BLaER1 treated with 17β-estradiol and CSF1 and Interleukin-3, amounts not matched to agents 10 nM and 100 nM (cell line): ENCODE results near the gene AHDC1.
"Not testable (repeated sequence)": the region's sequence is repeated elsewhere in the genome, so short reads cannot be mapped to it uniquely, and the experiment has no call there.

Experiments used
- H3K27ac ChIP-seq, 11 experiments: shearing (Covaris generic); formaldehyde crosslinking; 2 replicates each; pipeline ENCODE4 v1.8.1; 2022
- H3K27me3 ChIP-seq, 11 experiments: shearing (Covaris generic); formaldehyde crosslinking; 2 replicates each; pipeline ENCODE4 v1.8.1; 2022
- H3K36me3 ChIP-seq, 11 experiments: shearing (Covaris generic); formaldehyde crosslinking; 2 replicates each; pipeline ENCODE4 v1.8.1; 2022
- H3K4me1 ChIP-seq, 10 experiments: shearing (Covaris generic); formaldehyde crosslinking; 2 replicates each; pipeline ENCODE4 v1.8.1; 2022
- H3K4me2 ChIP-seq, 11 experiments: shearing (Covaris generic); formaldehyde crosslinking; 2 replicates each; pipeline ENCODE4 v1.8.1; 2022
- H3K4me3 ChIP-seq, 10 experiments: shearing (Covaris generic); formaldehyde crosslinking; 2 replicates each; pipeline ENCODE4 v1.8.1; 2022
- H3K9ac ChIP-seq, 11 experiments: shearing (Covaris generic); formaldehyde crosslinking; 2 replicates each; pipeline ENCODE4 v1.8.1; 2022
- H3K9me3 ChIP-seq, 11 experiments: shearing (Covaris generic); formaldehyde crosslinking; replicated peaks in 1 of 11; 2 replicates each; pipeline ENCODE4 v1.8.1; 2022
- H4K20me1 ChIP-seq, 11 experiments: shearing (Covaris generic); formaldehyde crosslinking; 2 replicates each; pipeline ENCODE4 v1.8.1; 2022
- Cebpa-rat ChIP-seq, 11 experiments: shearing (Covaris generic); IDR thresholded peaks; 2 replicates each; pipeline ENCODE4 v1.8.1; 2022

Gene AHDC1

DNA sequence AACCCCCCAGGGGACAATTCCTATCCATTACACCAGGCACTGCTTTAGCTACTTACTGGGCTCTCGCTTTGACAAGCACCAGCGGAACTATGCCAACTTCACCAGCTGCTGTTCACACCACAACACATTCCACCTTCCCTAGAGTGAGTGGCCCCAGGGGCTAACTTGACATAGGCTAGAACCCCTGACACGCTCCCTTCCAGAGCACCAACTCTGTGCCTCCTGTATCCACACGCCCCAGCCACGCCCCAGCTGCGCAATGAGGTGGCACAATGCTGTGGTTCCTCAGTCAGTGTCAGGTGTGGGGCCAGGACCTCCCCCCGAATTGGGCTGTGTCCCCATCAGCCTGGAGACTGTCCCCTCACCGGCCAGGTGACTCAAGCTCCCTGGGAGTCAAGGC is 42.7 kb upstream of the AHDC1 start:
- peak overlapping the region in 2 of 11 experiments; percentile 13 to 39; a peak in 3 of 22 replicates for H3K9ac ChIP-seq
- no peak overlapping the region for H3K4me3 ChIP-seq
- peaks cover 24 to 45% (median 36%) of the 10 kb centered on the region in 10 experiments for H3K4me1 ChIP-seq
- H3K36me3 ChIP-seq: no peaks in the 10 kb centered on the region
- H3K9me3 ChIP-seq: no peaks in the 10 kb centered on the region
- TF ChIP-seq Cebpa-rat (IDR thresholded peaks at IDR 0.05): no peak
- H3K27me3 ChIP-seq: no peaks in the 10 kb centered on the region
- peak overlapping the region; percentile 3 to 54 (median 32); a peak in 17 of 22 replicates for H3K4me2 ChIP-seq
- no peaks in the 10 kb centered on the region for H4K20me1 ChIP-seq
- peak overlapping the region in 1 of 11 experiments; percentile 26; a peak in 1 of 22 replicates for H3K27ac ChIP-seq

DNA sequence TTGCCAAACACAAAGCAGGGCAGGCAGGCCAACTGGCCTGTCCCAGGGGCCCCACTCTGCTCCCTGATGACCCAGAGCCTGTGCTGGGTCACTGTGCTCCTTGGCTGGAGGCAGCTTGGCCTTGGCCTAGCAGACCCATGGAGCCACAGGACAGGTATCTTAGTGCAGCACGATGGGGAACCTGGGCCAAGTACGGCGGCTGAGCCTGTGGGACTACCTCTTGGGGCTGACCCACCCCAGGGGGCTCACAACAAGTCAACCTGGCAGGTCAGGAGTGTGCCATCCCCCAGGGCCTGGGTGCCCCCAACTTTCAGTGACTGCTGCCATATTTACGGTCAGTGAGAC is 41.1 kb upstream of the AHDC1 start:
- Histone ChIP-seq H3K4me2 (no peak overlapping the region), H3K9ac (no peak overlapping the region), H3K9me3 (no peaks in the 10 kb centered on the region), H3K27ac (no peak overlapping the region), H3K36me3 (no peaks in the 10 kb centered on the region), H3K27me3 (no peaks in the 10 kb centered on the region), H3K4me3 (no peak overlapping the region), H3K4me1 (peaks cover 9 to 40% (median 24%) of the 10 kb centered on the region in 10 experiments), H4K20me1 (no peaks in the 10 kb centered on the region)
- TF ChIP-seq Cebpa-rat (IDR thresholded peaks at IDR 0.05): no peak

DNA sequence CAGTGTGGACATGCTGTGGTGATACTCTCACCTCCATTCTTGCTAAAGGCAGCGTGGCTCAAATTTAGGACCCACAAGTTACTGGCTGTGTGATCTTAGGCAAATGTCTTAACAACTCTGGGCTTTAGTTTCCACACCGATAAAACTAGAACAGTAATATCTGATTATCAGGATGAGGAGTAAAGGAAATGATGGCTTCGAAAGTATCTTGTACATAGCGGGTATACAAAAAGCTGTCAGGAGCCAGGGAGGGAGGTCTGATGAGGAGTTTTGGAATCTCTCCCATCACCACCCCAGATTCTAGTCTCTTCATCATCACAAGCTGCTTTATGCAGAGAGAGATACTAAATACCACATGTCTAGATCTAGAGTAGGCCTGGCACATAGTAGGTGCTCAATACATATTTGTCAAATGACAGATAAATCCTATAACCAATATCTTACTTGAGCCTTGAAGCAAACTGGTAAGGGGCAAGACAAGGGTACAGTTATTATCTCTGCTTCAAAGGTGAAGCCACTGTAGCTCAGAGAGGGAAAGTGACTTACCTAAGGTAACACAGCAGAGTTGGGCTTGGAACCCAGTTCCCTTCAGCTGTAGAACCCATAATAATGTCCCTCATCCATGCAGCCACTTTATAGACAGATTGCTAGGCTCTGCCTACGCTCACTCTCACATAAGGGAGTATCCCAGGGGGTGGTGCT is 40.6 kb upstream of the AHDC1 start:
- Histone ChIP-seq H3K9me3 (no peaks in the 10 kb centered on the region), H3K27ac (no peak overlapping the region), H3K9ac (no peak overlapping the region), H3K4me1 (peaks cover 7 to 37% (median 22%) of the 10 kb centered on the region in 10 experiments; a peak in 19 of 20 replicates), H4K20me1 (no peaks in the 10 kb centered on the region), H3K27me3 (no peaks in the 10 kb centered on the region), H3K4me3 (no peak overlapping the region), H3K4me2 (peak overlapping the region in 2 of 11 experiments; percentile 12 to 19; a peak in 3 of 22 replicates), H3K36me3 (no peaks in the 10 kb centered on the region)
- TF ChIP-seq Cebpa-rat (IDR thresholded peaks at IDR 0.05): no peak

DNA sequence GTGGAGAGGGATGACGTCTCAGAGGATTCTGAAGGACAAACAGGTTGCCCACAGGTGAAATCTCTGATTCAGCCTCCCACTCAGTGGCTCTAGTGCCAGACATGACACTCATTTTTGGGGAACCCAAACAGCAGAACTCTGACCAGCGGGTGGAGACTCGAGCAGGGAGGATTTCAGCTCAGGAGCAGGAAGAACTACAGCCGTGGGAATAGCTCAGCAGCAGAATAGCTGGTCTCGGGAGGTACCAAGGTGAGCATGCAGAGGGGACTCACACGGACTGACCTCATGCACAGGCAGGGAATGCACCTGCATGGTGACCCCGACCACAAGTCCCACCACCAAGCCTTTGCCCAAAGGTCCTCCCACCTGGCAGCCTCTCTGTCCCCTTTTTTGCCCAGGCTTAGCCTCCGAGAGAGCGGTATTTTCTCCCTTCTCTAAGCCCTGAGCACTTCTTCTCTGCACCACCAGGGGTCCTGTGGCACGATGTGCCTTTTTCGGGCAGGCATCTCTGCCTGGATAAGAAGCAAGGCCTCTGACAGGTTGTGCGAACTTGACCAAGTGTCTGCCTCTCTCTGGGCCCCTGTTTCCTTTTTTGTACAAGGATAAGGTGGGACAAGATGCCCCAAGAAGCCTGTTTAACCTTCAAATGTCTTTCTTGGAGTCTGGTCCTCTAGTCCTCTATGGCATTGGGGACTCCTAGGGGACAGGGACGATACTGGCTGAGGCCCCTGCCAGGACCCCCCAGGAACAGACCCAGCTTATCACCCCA is 39.8 kb upstream of the AHDC1 start:
- H3K4me1 ChIP-seq: peaks cover 10 to 43% (median 27%) of the 10 kb centered on the region in 10 experiments
- H3K36me3 ChIP-seq: no peaks in the 10 kb centered on the region
- H3K4me3 ChIP-seq: no peak overlapping the region
- peak overlapping the region in 6 of 11 experiments; percentile 10 to 39 (median 16); a peak in 7 of 22 replicates for H3K4me2 ChIP-seq
- H3K27ac ChIP-seq: no peak overlapping the region
- no peaks in the 10 kb centered on the region for H4K20me1 ChIP-seq
- H3K27me3 ChIP-seq: no peaks in the 10 kb centered on the region
- no peak for TF ChIP-seq Cebpa-rat (IDR thresholded peaks at IDR 0.05)
- no peak overlapping the region for H3K9ac ChIP-seq
- H3K9me3 ChIP-seq: no peaks in the 10 kb centered on the region

DNA sequence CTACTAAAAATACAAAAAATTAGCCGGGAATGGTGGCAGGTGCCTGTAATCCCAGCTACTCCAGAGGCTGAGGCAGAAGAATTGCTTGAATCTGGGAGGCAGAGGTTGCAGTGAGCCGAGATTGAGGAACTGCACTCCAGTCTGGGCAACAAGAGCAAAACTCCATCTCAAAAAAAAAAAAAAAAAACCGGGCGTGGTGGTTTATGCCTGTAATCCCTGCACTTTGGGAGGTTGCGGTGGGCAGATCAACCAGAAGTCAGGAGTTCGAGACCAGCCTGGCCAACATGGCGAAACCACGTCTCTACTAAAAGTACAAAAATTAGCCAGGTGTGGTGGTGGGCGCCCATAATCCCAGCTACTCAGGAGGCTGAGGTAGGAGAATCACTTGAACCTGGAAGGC is 36.6 kb upstream of the AHDC1 start:
- not testable (repeated sequence) for H3K36me3 ChIP-seq, H4K20me1 ChIP-seq, H3K27ac ChIP-seq, H3K9ac ChIP-seq, H3K27me3 ChIP-seq, H3K9me3 ChIP-seq, H3K4me3 ChIP-seq
- Histone ChIP-seq H3K4me1 (peaks cover 31 to 69% (median 42%) of the 10 kb centered on the region in 10 experiments), H3K4me2 (peak overlapping the region in 3 of 11 experiments; percentile 27 to 49 (median 38); a peak in 6 of 22 replicates)

DNA sequence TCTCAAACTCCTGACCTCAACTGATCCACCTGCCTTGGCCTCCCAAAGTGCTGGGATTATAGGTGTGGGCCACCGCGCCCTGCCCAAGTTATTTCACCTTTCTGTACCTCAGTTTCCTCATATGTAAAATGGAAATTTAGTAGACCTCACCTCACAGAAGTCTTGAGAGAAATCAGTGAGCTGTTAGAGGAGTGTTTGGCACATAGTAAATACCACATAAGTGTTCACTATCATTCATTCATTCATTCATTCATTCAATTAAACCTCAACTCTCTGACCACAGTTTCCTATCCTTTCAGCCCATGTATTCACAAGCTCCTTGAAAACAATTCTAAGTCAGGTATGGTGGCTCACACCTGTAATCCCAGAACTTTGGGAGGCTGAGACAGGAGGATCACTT is 34.9 kb upstream of the AHDC1 start:
- Histone ChIP-seq H4K20me1 (no peaks in the 10 kb centered on the region), H3K27me3 (peaks cover 0 to 18% (median 11%) of the 10 kb centered on the region in 11 experiments; a peak in 15 of 22 replicates), H3K27ac (peak overlapping the region in 1 of 11 experiments; percentile 33; a peak in 1 of 22 replicates), H3K9ac (no peak overlapping the region), H3K9me3 (peaks cover 0 to 5% (median 0%) of the 10 kb centered on the region in 11 experiments; a peak in 1 of 22 replicates), H3K4me2 (peak overlapping the region in 9 of 11 experiments; percentile 12 to 99 (median 30); a peak in 10 of 22 replicates), H3K4me1 (peaks cover 47 to 74% (median 58%) of the 10 kb centered on the region in 10 experiments), H3K36me3 (no peaks in the 10 kb centered on the region), H3K4me3 (no peak overlapping the region)
- no peak for TF ChIP-seq Cebpa-rat (IDR thresholded peaks at IDR 0.05)

DNA sequence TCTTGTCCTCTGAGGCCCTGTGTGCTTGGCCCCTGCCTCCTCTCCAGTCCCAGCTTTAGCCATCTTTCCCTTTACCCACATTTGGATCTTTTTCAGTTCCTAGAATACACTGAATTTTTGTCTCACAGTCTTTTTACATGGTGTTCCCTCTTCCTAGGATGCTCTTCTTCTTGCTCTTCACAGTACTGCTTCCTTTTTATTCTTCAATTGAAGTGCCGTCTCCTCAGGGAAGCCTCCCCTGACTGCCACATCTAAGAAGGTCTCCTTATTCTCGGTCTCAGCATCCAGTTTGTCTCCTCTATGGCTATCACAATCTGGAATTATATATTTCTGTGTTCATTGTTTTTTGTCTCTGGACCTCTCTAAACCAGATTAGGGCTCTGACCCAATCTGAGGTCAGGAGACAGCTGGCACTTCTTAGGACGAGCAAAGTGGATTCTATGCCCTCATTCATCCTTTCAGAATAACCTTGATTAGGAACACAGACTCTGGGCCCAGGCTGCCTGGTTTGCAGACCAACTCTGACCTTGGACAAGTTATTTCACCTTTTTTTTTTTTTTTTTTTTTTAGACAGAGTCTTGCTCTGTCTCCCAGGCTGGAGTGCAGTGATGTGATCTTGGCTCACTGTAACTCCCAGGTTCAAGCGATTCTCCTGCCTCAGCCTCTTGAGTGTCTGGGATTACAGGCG is 34.2 kb upstream of the AHDC1 start:
- Histone ChIP-seq H3K4me1 (peaks cover 52 to 76% (median 60%) of the 10 kb centered on the region in 10 experiments), H3K4me3 (no peak overlapping the region), H3K9me3 (peaks cover 0 to 5% (median 0%) of the 10 kb centered on the region in 11 experiments; a peak in 1 of 22 replicates), H3K27me3 (peaks cover 0 to 18% (median 11%) of the 10 kb centered on the region in 11 experiments; a peak in 15 of 22 replicates), H3K27ac (peak overlapping the region in 1 of 11 experiments; percentile 33; a peak in 2 of 22 replicates), H3K36me3 (no peaks in the 10 kb centered on the region), H3K9ac (no peak overlapping the region), H3K4me2 (peak overlapping the region in 10 of 11 experiments; percentile 12 to 99 (median 84); a peak in 11 of 22 replicates), H4K20me1 (no peaks in the 10 kb centered on the region)
- TF ChIP-seq Cebpa-rat (IDR thresholded peaks at IDR 0.05): no peak

DNA sequence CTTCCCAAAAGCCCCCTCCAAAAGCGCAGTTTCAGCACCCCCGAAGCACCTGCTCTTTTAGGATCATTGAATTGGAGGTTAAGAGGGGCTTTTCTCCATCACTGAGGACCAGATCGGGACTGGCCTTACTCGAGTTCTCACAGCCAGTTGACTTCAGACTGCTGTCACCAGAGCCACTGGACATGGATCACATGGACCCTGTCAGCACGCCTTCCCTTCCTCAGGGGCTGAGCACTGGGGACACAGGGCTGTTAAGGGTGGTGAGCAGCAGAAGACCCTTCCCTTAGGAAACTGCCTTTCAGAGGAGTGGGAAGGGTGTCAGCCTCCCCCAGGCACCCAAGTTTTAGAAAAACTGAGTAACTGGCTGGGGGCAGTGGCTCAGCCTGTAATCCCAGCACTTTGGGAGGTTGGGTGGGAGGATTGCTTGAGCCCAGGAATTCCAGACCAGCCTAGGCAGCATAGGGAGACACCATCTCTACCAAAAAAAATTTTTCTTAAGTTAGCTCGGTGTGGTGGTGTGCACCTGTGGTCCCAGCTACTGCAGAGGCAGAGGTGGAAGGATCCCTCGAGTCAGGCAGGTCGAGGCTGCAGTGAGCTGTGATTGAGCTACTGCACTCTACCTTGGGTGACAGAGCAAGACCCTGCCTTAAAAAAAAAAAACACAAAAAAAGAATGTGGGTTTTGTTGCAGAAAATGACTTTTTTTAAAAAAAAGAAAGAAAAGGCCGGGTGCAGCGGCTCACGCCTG is 31.6 kb upstream of the AHDC1 start:
- Histone ChIP-seq H3K27ac (peak overlapping the region in 6 of 11 experiments; percentile 23 to 87 (median 78); a peak in 14 of 22 replicates), H3K4me2 (peak overlapping the region; percentile 88 to 99 (median 96)), H3K27me3 (peaks cover 0 to 18% (median 11%) of the 10 kb centered on the region in 11 experiments; a peak in 15 of 22 replicates), H3K36me3 (no peaks in the 10 kb centered on the region), H3K9me3 (peaks cover 0 to 5% (median 0%) of the 10 kb centered on the region in 11 experiments; a peak in 1 of 22 replicates), H3K9ac (peak overlapping the region in 4 of 11 experiments; percentile 10 to 86 (median 64); a peak in 5 of 22 replicates), H4K20me1 (peaks cover 0 to 16% (median 0%) of the 10 kb centered on the region in 11 experiments; a peak in 6 of 22 replicates), H3K4me3 (peak overlapping the region in 3 of 10 experiments; percentile 72 to 79 (median 75); a peak in 5 of 20 replicates), H3K4me1 (peaks cover 78 to 95% (median 86%) of the 10 kb centered on the region in 10 experiments)
- no peak for TF ChIP-seq Cebpa-rat (IDR thresholded peaks at IDR 0.05)
